ENCODE results near the gene GLOD4.

The GLOD4 gene

DNA sequence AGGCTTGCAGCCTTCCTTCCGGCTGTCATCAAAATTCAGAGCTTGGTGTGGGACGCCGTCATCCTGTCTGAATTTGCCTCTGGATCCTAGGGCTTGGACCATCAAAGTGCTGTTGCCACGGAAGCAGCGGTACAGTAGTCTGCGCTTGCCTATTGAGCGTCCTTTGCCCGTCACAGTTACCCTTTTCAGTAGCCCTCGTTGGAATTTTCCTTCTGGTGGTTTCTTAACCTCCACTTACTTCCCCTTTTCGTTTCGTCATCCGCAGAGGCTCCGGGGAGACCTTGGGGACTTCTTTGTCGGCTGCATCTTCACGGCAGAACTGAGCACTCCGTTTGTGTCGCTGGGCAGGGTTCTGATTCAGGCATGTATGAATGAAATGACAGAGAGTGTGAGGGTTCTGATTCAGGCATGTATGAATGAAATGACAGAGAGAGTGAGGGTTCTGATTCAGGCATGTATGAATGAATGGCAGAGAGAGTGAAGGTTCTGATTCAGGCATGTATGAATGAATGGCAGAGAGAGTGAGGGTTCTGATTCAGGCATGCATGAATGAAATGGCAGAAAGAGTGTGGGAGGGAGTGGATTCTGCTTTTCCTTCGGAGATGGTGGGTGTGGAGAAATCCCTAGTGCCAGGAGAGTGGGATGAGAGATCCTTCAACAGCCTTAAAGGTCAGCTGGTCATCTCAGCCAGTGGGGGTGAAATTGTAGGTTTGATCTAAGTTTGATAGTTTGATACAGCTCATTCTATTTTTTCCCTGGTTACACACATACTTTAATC, 41.7 kb downstream of the GLOD4 start:
- Histone ChIP-seq H4K20me1 (ENCODE audit: insufficient read depth, low read length) (no peaks in the 10 kb centered on the region), H3K4me1 (ENCODE audit: insufficient read depth, low read length, severe bottlenecking) (peaks cover 12% of the 10 kb centered on the region), H3K4me3 (ENCODE audit: low read depth, low read length, poor library complexity, severe bottlenecking) (no peak overlapping the region)

DNA sequence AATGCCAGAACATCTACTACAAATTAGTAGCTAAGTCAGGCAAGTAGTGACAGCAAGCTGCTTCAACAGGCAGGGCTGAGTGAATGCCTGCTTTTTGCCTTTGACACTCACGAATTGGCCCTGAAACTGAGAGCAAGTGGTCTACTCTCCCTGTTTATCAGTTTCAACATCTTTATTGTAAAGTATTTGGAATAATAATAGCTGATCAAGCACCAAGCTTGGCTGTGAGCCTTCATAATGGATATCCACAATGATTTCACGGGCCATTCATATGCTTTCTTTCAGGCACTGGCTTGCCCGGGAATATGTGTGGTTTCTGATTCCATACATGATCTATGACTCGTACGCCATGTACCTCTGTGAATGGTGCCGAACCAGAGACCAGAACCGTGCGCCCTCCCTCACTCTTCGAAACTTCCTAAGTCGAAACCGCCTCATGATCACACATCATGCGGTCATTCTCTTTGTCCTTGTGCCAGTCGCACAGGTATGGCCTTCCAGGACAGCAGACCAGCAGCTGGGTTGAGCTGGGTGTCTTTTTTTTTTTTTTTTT, 44.4 kb downstream of the GLOD4 start:
- no peaks in the 10 kb centered on the region for H3K9me2 ChIP-seq (ENCODE audit: low read depth, low read length)
- H3K9me3 ChIP-seq (ENCODE audit: low read length), result no peaks in the 10 kb centered on the region
- H3K36me3 ChIP-seq (ENCODE audit: insufficient read depth, low read length), result peaks cover 38% of the 10 kb centered on the region
- H3K27ac ChIP-seq (ENCODE audit: low read depth, low read length, poor library complexity, severe bottlenecking), result no peak overlapping the region
- H2AFZ ChIP-seq (ENCODE audit: low read length), result no peak overlapping the region
- H3K27me3 ChIP-seq (ENCODE audit: insufficient read depth, low read length), result no peaks in the 10 kb centered on the region
- no peak overlapping the region for H3K9ac ChIP-seq (ENCODE audit: low read length)
- peaks cover 23% of the 10 kb centered on the region for H3K4me1 ChIP-seq (ENCODE audit: insufficient read depth, low read length, severe bottlenecking)
- no peak overlapping the region for H3K4me2 ChIP-seq (ENCODE audit: low read length)
- TF ChIP-seq EZH2 (IDR thresholded peaks at IDR 0.05; ENCODE audit: borderline replicate concordance, low read length), result no peak
- TF ChIP-seq, protein P1, sequence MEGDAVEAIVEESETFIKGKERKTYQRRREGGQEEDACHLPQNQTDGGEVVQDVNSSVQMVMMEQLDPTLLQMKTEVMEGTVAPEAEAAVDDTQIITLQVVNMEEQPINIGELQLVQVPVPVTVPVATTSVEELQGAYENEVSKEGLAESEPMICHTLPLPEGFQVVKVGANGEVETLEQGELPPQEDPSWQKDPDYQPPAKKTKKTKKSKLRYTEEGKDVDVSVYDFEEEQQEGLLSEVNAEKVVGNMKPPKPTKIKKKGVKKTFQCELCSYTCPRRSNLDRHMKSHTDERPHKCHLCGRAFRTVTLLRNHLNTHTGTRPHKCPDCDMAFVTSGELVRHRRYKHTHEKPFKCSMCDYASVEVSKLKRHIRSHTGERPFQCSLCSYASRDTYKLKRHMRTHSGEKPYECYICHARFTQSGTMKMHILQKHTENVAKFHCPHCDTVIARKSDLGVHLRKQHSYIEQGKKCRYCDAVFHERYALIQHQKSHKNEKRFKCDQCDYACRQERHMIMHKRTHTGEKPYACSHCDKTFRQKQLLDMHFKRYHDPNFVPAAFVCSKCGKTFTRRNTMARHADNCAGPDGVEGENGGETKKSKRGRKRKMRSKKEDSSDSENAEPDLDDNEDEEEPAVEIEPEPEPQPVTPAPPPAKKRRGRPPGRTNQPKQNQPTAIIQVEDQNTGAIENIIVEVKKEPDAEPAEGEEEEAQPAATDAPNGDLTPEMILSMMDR (IDR thresholded peaks at IDR 0.05; ENCODE audit: low read length), result no peak
- no peaks in the 10 kb centered on the region for H3K79me2 ChIP-seq (ENCODE audit: insufficient read depth, low read length)
- H3F3A ChIP-seq (ENCODE audit: insufficient read depth, low read length), result no peaks in the 10 kb centered on the region
- no peak overlapping the region for H3K4me3 ChIP-seq (ENCODE audit: low read depth, low read length, poor library complexity, severe bottlenecking)
- no peaks in the 10 kb centered on the region for H4K20me1 ChIP-seq (ENCODE audit: insufficient read depth, low read length)

More for the DNA sequence above, 41.7 kb downstream of the GLOD4 start:
- Histone ChIP-seq H3K27ac (ENCODE audit: low read depth, low read length, poor library complexity, severe bottlenecking) (peak overlapping the region; percentile 44), H2AFZ (ENCODE audit: low read length) (no peak overlapping the region), H3K9ac (ENCODE audit: low read length) (no peak overlapping the region), H3F3A (ENCODE audit: insufficient read depth, low read length) (no peaks in the 10 kb centered on the region), H3K9me2 (ENCODE audit: low read depth, low read length) (no peaks in the 10 kb centered on the region), H3K36me3 (ENCODE audit: insufficient read depth, low read length) (peaks cover 66% of the 10 kb centered on the region), H3K4me2 (ENCODE audit: low read length) (no peak overlapping the region; the same call in 1 of the 2 replicates), H3K27me3 (ENCODE audit: insufficient read depth, low read length) (no peaks in the 10 kb centered on the region), H3K79me2 (ENCODE audit: insufficient read depth, low read length) (no peaks in the 10 kb centered on the region), H3K9me3 (ENCODE audit: low read length) (no peaks in the 10 kb centered on the region)
- TF ChIP-seq, protein P1 (IDR thresholded peaks at IDR 0.05; ENCODE audit: low read length), result no peak
- TF ChIP-seq EZH2 (IDR thresholded peaks at IDR 0.05; ENCODE audit: borderline replicate concordance, low read length), result no peak

DNA sequence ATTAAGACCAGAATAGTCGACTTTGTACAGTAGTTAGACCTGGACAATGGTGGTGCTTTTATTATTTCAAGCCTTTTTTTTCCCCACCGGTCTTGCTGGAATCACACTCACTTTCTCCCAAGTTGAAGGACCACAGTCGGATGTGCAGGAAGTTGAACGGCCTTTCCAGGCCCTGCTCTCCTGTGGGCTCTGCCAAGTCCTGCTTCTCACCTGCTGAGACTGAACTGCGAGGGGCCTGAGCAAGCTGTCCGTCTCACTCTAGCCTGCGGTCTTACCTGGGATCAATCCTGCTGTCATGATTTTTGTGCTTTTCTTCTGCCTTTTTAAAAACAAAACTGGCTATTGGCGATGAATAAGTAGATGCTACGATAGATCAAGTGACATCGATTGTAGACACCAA, 48.3 kb downstream of the GLOD4 start:
- TF ChIP-seq, protein P1 (IDR thresholded peaks at IDR 0.05; ENCODE audit: low read length), result no peak
- TF ChIP-seq EZH2 (IDR thresholded peaks at IDR 0.05; ENCODE audit: borderline replicate concordance, low read length), result no peak
- Histone ChIP-seq H2AFZ (ENCODE audit: low read length) (no peak overlapping the region), H3K4me1 (ENCODE audit: insufficient read depth, low read length, severe bottlenecking) (peaks cover 16% of the 10 kb centered on the region), H4K20me1 (ENCODE audit: insufficient read depth, low read length) (no peaks in the 10 kb centered on the region), H3K9me2 (ENCODE audit: low read depth, low read length) (no peaks in the 10 kb centered on the region), H3K27me3 (ENCODE audit: insufficient read depth, low read length) (peaks cover under 1% of the 10 kb centered on the region; the same call in 1 of the 2 replicates), H3K79me2 (ENCODE audit: insufficient read depth, low read length) (no peaks in the 10 kb centered on the region), H3K27ac (ENCODE audit: low read depth, low read length, poor library complexity, severe bottlenecking) (no peak overlapping the region), H3K4me2 (ENCODE audit: low read length) (peak overlapping the region; percentile 69), H3K4me3 (ENCODE audit: low read depth, low read length, poor library complexity, severe bottlenecking) (peak overlapping the region; percentile 84), H3K9ac (ENCODE audit: low read length) (peak overlapping the region; percentile 83; the same call in 1 of the 2 replicates), H3K9me3 (ENCODE audit: low read length) (no peaks in the 10 kb centered on the region), H3F3A (ENCODE audit: insufficient read depth, low read length) (no peaks in the 10 kb centered on the region), H3K36me3 (ENCODE audit: insufficient read depth, low read length) (peaks cover 14% of the 10 kb centered on the region)

Data from OCI-LY1 (cell line).